A549 treated with AZD9567 at 1 μM for 4 hours (cell line): ENCODE measurements around the gene M1AP. TPM values are rescaled to one million over a fixed set of nuclear protein-coding genes. Genes with fewer than 3 reads are reported as not detected.

Source experiments
- total RNA-seq: library from RNA; stranded (reverse); fragments of 200-300 nt; extraction: Qiagen RNA extraction; gene quantifications from 5 replicates; pipeline ENCODE4 v1.2.3, GENCODE V29; 2022; ENCODE audit not compliant: insufficient read depth

M1AP gene
- not detected in 5 replicates for total RNA-seq

GRCh38 chr2:74648009-74648443 lies at the start of gene M1AP:
M1AP (minus strand) TSS chr2:74648330; CDS start chr2:74640275, 8,055 bp downstream.

GRCh38 chr2:74653985-74654882 lies 6.1 kb upstream of the M1AP start, which contains the start of gene SEMA4F:
SEMA4F (plus strand) TSS chr2:74654247; CDS start chr2:74654377, 130 bp downstream.

GRCh38 chr2:74553892-74554819 lies 94.0 kb downstream of the M1AP start, which contains the start of the genes DOK1 and LOXL3:
DOK1 (plus strand) TSS chr2:74554720; CDS start chr2:74554755, 35 bp downstream.
LOXL3 (minus strand) TSS chr2:74553942; CDS start chr2:74552634, 1,308 bp downstream.

GRCh38 chr2:74529357-74530238 lies 118.5 kb downstream of the M1AP start, which contains the start of the genes AUP1 and HTRA2:
AUP1 (minus strand) TSS chr2:74529706; CDS start chr2:74529629, 77 bp downstream.
HTRA2 (plus strand) TSS chr2:74529933; CDS start chr2:74530007, 74 bp downstream.

GRCh38 chr2:74525717-74526648 lies 122.1 kb downstream of the M1AP start, which contains the start of gene DQX1:
DQX1 (minus strand) TSS chr2:74526231; CDS start chr2:74525729, 502 bp downstream.

GRCh38 chr2:74514368-74515270 lies 133.5 kb downstream of the M1AP start, which contains the start of gene TLX2:
TLX2 (plus strand) TSS chr2:74514450; CDS start chr2:74514807, 357 bp downstream.

Other genes starting within 250 kb of the M1AP start
- 2.9 to 5.0 TPM (median 4.2 TPM) in 5 replicates for gene C2orf81, start 226.7 kb downstream of the M1AP start, total RNA-seq
- 81.9 to 90.0 TPM (median 89.3 TPM) in 5 replicates for gene WDR54, start 226.6 kb downstream of the M1AP start, total RNA-seq
- 21.5 to 26.2 TPM (median 25.1 TPM) in 5 replicates for gene RTKN, start 206.4 kb downstream of the M1AP start, total RNA-seq
- 28.3 to 54.8 TPM (median 52.5 TPM) in 5 replicates for gene INO80B, start 193.2 kb downstream of the M1AP start, total RNA-seq
- 65.3 to 86.2 TPM (median 83.5 TPM) in 5 replicates for gene WBP1, start 189.9 kb downstream of the M1AP start, total RNA-seq
- gene MOGS, start 182.9 kb downstream of the M1AP start, total RNA-seq: 39.3 to 56.5 TPM (median 54.1 TPM) in 5 replicates
- 98.3 to 143 TPM (median 142 TPM) in 5 replicates for gene MRPL53, start 175.7 kb downstream of the M1AP start, total RNA-seq
- 14.4 to 15.4 TPM (median 14.5 TPM) in 5 replicates for gene CCDC142, start 165.3 kb downstream of the M1AP start, total RNA-seq
- 12.7 to 19.4 TPM (median 18.6 TPM) in 5 replicates for gene TTC31, start 165.2 kb downstream of the M1AP start, total RNA-seq
- gene LBX2, start 148.7 kb downstream of the M1AP start, total RNA-seq: 2.7 to 3.9 TPM (median 3.2 TPM) in 4 of 5 replicates, not detected in the other
- 34.2 to 37.9 TPM (median 35.0 TPM) in 5 replicates for gene PCGF1, start 140.6 kb downstream of the M1AP start, total RNA-seq
- 0.28 to 0.46 TPM (median 0.37 TPM) in 4 of 5 replicates, not detected in the other for gene TLX2, start 133.9 kb downstream of the M1AP start, total RNA-seq
- gene DQX1, start 122.1 kb downstream of the M1AP start, total RNA-seq: 0.09 to 0.27 TPM (median 0.16 TPM) in 3 of 5 replicates, not detected in the others
- 174 to 251 TPM (median 241 TPM) in 5 replicates for gene AUP1, start 118.6 kb downstream of the M1AP start, total RNA-seq
- 35.6 to 41.1 TPM (median 39.5 TPM) in 5 replicates for gene HTRA2, start 118.4 kb downstream of the M1AP start, total RNA-seq
- gene LOXL3, start 94.4 kb downstream of the M1AP start, total RNA-seq: 0.22 to 8.4 TPM (median 0.42 TPM) in 5 replicates
- gene DOK1, start 93.6 kb downstream of the M1AP start, total RNA-seq: 3.7 to 6.0 TPM (median 4.8 TPM) in 5 replicates
- 9.7 to 12.1 TPM (median 11.4 TPM) in 5 replicates for gene SEMA4F, start 5.9 kb upstream of the M1AP start, total RNA-seq
- 0.60 to 1.1 TPM (median 0.91 TPM) in 5 replicates for gene HK2, start 185.8 kb upstream of the M1AP start, total RNA-seq